ENCODE results near the gene HASPIN. TPM values are rescaled to one million over a fixed set of nuclear protein-coding genes. Genes with fewer than 3 reads are reported as not detected.
A peak's percentile ranks its signal among the peaks of the same experiment; 100 is the strongest.

The HASPIN gene
- total and polyA plus RNA-seq, 2 of the 13 experiments (the other 11 are each of a cell fraction or from before 2014, with no cell fraction given): 2.7 to 8.1 TPM

DNA sequence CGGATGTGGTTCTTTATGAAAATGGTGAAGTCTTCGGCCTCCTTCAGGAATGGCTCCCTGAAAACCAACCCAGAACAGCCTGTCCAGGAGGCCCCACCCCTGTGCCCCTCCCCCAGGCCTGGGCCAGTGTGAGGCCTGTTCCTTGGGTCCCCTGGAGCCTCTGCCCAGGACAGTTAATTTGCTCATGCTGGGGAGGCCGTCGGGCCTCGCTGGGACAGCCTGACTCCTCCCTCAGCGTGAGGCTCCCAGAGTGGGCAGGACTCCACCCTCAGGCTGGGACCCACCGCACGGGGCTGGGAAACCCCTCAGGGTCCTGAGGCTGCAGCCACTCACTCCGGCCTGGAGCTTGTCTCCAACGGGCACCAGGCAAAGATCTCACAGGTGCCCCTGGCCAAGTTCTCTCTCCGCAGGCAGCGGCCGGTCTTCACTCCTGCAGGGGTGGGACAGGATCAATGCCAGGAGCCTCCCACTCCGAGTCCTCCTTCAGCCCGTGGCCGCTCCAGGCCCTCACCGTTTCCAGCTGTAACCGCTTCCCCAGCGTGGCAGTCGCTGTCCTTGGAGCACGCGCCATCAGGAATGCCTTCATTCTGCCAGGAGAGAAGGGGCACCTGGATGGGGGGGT lies 33.5 kb upstream of the HASPIN start (continued):
- TF ChIP-seq, protein P1, sequence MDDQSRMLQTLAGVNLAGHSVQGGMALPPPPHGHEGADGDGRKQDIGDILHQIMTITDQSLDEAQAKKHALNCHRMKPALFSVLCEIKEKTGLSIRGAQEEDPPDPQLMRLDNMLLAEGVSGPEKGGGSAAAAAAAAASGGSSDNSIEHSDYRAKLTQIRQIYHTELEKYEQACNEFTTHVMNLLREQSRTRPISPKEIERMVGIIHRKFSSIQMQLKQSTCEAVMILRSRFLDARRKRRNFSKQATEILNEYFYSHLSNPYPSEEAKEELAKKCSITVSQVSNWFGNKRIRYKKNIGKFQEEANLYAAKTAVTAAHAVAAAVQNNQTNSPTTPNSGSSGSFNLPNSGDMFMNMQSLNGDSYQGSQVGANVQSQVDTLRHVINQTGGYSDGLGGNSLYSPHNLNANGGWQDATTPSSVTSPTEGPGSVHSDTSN (CRISPR knock-in tag; IDR thresholded peaks at IDR 0.05; ENCODE audit: borderline replicate concordance): no peak
- TF ChIP-seq ZBTB3 (CRISPR knock-in tag; IDR thresholded peaks at IDR 0.05; ENCODE audit: borderline replicate concordance, low read depth) (no peak), ZNF142 (CRISPR knock-in tag; IDR thresholded peaks at IDR 0.05) (no peak)

- POLR2A ChIA-PET: interaction anchor here (0.7 kb wide), 1 partner anchor 1180 kb away, joined by 4 read pairs; the partner anchor contains the start of gene METTL16
- no peaks in the 10 kb centered on the region for H4K20me1 ChIP-seq (ENCODE audit: insufficient read depth, low read length)
- WGBS (ENCODE audit: low lambda C conversion rate): 73% methylated on average over 13 of the region's 16 CpGs
- CTCF ChIA-PET (ENCODE audit: low intra/inter-chr PET ratio, low total read pairs): no interaction called here
- H3K36me3 ChIP-seq (replicated peaks in 1 of 2; ENCODE audit: control insufficient read depth in 1 of 2, insufficient read depth in 2 of 2, low read length in 2 of 2): no peaks in the 10 kb centered on the region
- DNase-seq (ENCODE audit: low spot score): no peak
- intact Hi-C loops (cut with micrococcal nuclease; ENCODE audit: unreplicated experiment) (no loop called here), in situ Hi-C loops (cut with HindIII; ENCODE audit: extremely low pct_ligation_motif_present, low pct_unique_long_range_greater_than_20kb) (no loop called here)
- H3K4me2 ChIP-seq (ENCODE audit: low read depth, low read length): no peak overlapping the region
- H3K9me3 ChIP-seq (ENCODE audit: low read length): no peaks in the 10 kb centered on the region
- H3K9ac ChIP-seq (ENCODE audit: insufficient read depth, low read depth, low read length): no peak overlapping the region
- BruUV-seq (replicated peaks): no TSS peak
- H3K79me2 ChIP-seq (ENCODE audit: insufficient read depth, low read length): no peaks in the 10 kb centered on the region
- no peak overlapping the region for H2AFZ ChIP-seq (ENCODE audit: low read length)
- no peak for FAIRE-seq
- H3K27ac ChIP-seq (ENCODE audit: extremely low read length, insufficient read depth, low read length): no peak overlapping the region
- H3K4me3 ChIP-seq (replicated peaks in 1 of 3; ENCODE audit: insufficient read depth in 1 of 3, low read depth in 2 of 3, low read length in 3 of 3): no peak overlapping the region
- H3K4me1 ChIP-seq (ENCODE audit: insufficient read depth, low read length): peaks cover 17% of the 10 kb centered on the region
- peak; percentile 17; the same call in 1 of the 3 replicates for ATAC-seq
- peaks cover 0 to 17% of the 10 kb centered on the region in 2 experiments; a peak in 2 of 5 replicates for H3K27me3 ChIP-seq (ENCODE audit: control insufficient read depth in 1 of 2, insufficient read depth in 2 of 2, low read length in 2 of 2)
- TF ChIP-seq YEATS2 (CRISPR knock-in tag; IDR thresholded peaks at IDR 0.05; ENCODE audit: borderline replicate concordance) (no peak), PPARG (CRISPR knock-in tag; conservative IDR thresholded peaks at IDR 0.05) (no peak), MTA3 (CRISPR knock-in tag; IDR thresholded peaks at IDR 0.05) (no peak), STAG1 (CRISPR knock-in tag; IDR thresholded peaks at IDR 0.05) (0 out of 2 replicates have a peak, but pooled peaks have one; percentile 16), CTCF (CRISPR knock-in tag; IDR thresholded peaks at IDR 0.05) (peak; percentile 41), PLSCR1 (CRISPR knock-in tag; IDR thresholded peaks at IDR 0.05; ENCODE audit: borderline replicate concordance) (no peak), RARG (CRISPR knock-in tag; IDR thresholded peaks at IDR 0.05; ENCODE audit: low read depth) (no peak), XRCC5 (optimal IDR thresholded peaks at IDR 0.05; ENCODE audit: low read length) (no peak)
- TF ChIP-seq, protein P2, sequence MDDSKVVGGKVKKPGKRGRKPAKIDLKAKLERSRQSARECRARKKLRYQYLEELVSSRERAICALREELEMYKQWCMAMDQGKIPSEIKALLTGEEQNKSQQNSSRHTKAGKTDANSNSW (CRISPR knock-in tag; IDR thresholded peaks at IDR 0.05; ENCODE audit: borderline replicate concordance): no peak
Measured at GRCh38 chr17:3691617-3692067, 32.1 kb upstream of the HASPIN start.

All from HepG2 (cell line).